GM19023 (cell line): ENCODE measurements around the gene ZNF3.
"Not testable (repeated sequence)": the region's sequence is repeated elsewhere in the genome, so short reads cannot be mapped to it uniquely, and the experiment has no call there.

Experiments used
- ATAC-seq: cut with Tn5 transposase; IDR thresholded peaks from one replicate; pipeline ENCODE4 v1.9.1; 2021; ENCODE audit warnings: mild to moderate bottlenecking, moderate library complexity; ENCODE audit not compliant: unreplicated experiment

Gene ZNF3

GRCh38 chr7:100081535-100082102 lies at the start of gene ZNF3:
ZNF3 (minus strand) TSS chr7:100081723; CDS start chr7:100077357, 4,366 bp downstream.
- ATAC-seq: peak; percentile 76

GRCh38 chr7:100130608-100131453 lies 49.3 kb upstream of the ZNF3 start:
- ATAC-seq: no peak

- not testable (repeated sequence) for ATAC-seq
Measured at GRCh38 chr7:100130220-100130607, 48.7 kb upstream of the ZNF3 start.

GRCh38 chr7:100128637-100128963 lies 47.1 kb upstream of the ZNF3 start:
- no peak for ATAC-seq

GRCh38 chr7:100127866-100128636 lies 46.5 kb upstream of the ZNF3 start:
- ATAC-seq: no peak

- ATAC-seq: peak; percentile 69
Measured at GRCh38 chr7:100126931-100127865, 45.7 kb upstream of the ZNF3 start, which contains the start of gene MBLAC1. MBLAC1 (plus strand) TSS chr7:100126967; CDS start chr7:100127396, 429 bp downstream.

GRCh38 chr7:100126239-100126930 lies 44.9 kb upstream of the ZNF3 start:
- ATAC-seq: peak; percentile 30

- no peak for ATAC-seq
Measured at GRCh38 chr7:100124301-100125230, 43.0 kb upstream of the ZNF3 start.

- no peak for ATAC-seq
Measured at GRCh38 chr7:100122568-100122967, 41.0 kb upstream of the ZNF3 start.

GRCh38 chr7:100122067-100122466 lies 40.5 kb upstream of the ZNF3 start:
- no peak for ATAC-seq

- no peak for ATAC-seq
Measured at GRCh38 chr7:100120733-100121036, 39.2 kb upstream of the ZNF3 start.

GRCh38 chr7:100119970-100120732 lies 38.6 kb upstream of the ZNF3 start:
- ATAC-seq: peak; percentile 29

GRCh38 chr7:100119072-100119969 lies 37.8 kb upstream of the ZNF3 start, which contains the start of the genes CNPY4 and TAF6:
CNPY4 (plus strand) TSS chr7:100119634; CDS start chr7:100119745, 111 bp downstream.
TAF6 (minus strand) TSS chr7:100119358; CDS start chr7:100114209, 5,149 bp downstream.
- ATAC-seq: peak; percentile 70

GRCh38 chr7:100118388-100119071 lies 37.0 kb upstream of the ZNF3 start:
- no peak for ATAC-seq

GRCh38 chr7:100115026-100115425 lies 33.5 kb upstream of the ZNF3 start:
- no peak for ATAC-seq

GRCh38 chr7:100111914-100112313 lies 30.4 kb upstream of the ZNF3 start:
- no peak for ATAC-seq
